Stomach (tissue), 9 donors: ENCODE data around the gene IGF2BP1. TPM values are rescaled to one million over a fixed set of nuclear protein-coding genes. Genes with fewer than 3 reads are reported as not detected.
A peak's percentile ranks its signal among the peaks of the same experiment; 100 is the strongest.
"Not testable (repeated sequence)": the region's sequence is repeated elsewhere in the genome, so short reads cannot be mapped to it uniquely, and the experiment has no call there.

Experiments
- DNase-seq, 2 donors: peaks; one replicate each; pipeline versions ENCODE4 v3.0.0 to v3.0.0-alpha.2; 2013 to 2019
- H3K27ac ChIP-seq, 5 donors: fragments of 200-600 bp in 4 of 5; sonication (generic) in 4 of 5; one replicate each; pipeline ENCODE4 v1.5.1; 2013 to 2019; ENCODE audit warnings: mild to moderate bottlenecking in 1 of 5, moderate library complexity in 1 of 5
- H3K27me3 ChIP-seq, 3 donors: fragments of 200-600 bp; sonication (generic); one replicate each; pipeline ENCODE4 v1.5.1; 2017 to 2019; ENCODE audit warnings: mixed run types in 1 of 3
- H3K36me3 ChIP-seq, 4 donors: fragments of 200-600 bp; sonication (generic); 1 replicate in 3 of 4; 2 replicates in 1 of 4; pipeline ENCODE4 v1.5.1; 2016 to 2019
- H3K4me1 ChIP-seq, 4 donors: fragments of 200-600 bp; sonication (generic); one replicate each; pipeline ENCODE4 v1.5.1; 2016 to 2019
- H3K4me3 ChIP-seq, 4 donors: fragments of 200-600 bp; sonication (generic) in 3 of 4; one replicate each; pipeline ENCODE4 v1.5.1; 2016 to 2019; ENCODE audit warnings: mild to moderate bottlenecking in 1 of 4
- H3K9me3 ChIP-seq, 4 donors: fragments of 200-600 bp; sonication (generic); one replicate each; pipeline ENCODE4 v1.5.1; 2016 to 2019
- EP300 ChIP-seq: sonication (generic); formaldehyde crosslinking; IDR thresholded peaks from one replicate; pipeline ENCODE4 v1.6.1; 2017; ENCODE audit warnings: antibody characterized with exemption
- POLR2A ChIP-seq, 4 donors: fragments of 450-650 bp; IDR thresholded peaks; one replicate each; pipeline ENCODE4 v1.6.1; 2016; ENCODE audit warnings: antibody characterized with exemption in 4 of 4, control low read depth in 2 of 4, mild to moderate bottlenecking in 1 of 4, moderate library complexity in 1 of 4
- POLR2AphosphoS5 ChIP-seq, 3 donors: sonication (generic); formaldehyde crosslinking; IDR thresholded peaks; one replicate each; pipeline ENCODE4 v1.6.1; 2016; ENCODE audit warnings: antibody characterized with exemption in 3 of 3
- WGBS, 5 donors: extraction: QIAGEN DNeasy Blood & Tissue Kit in 3 of 5; methylation state at CpG; one replicate each; pipeline versions ENCODE4 v1.1.5 to v1.1.7; 2013 to 2018; 5-methylcytosine and 5-hydroxymethylcytosine counted together
- intact Hi-C: fragments of 100-400 bp; cut with DNase I; formaldehyde crosslinking; loops from one replicate; pipeline ENCODE4 v1.15.1; 2023; ENCODE audit warnings: low total_unique reads
- polyA plus RNA-seq, 3 donors: library from polyadenylated mRNA; stranded (reverse); fragments of 200-250 nt; gene quantifications; one replicate each; pipeline ENCODE4 v1.2.3, GENCODE V29; 2013
- total RNA-seq, 5 donors: library from RNA; depleted of rRNA; stranded (reverse); fragments of >200 nt; gene quantifications; one replicate each; pipeline versions ENCODE4 v1.1.0 to v1.2.3, GENCODE V29; 2014 to 2016
- TF ChIP-seq, protein P1 (sequence below), 7 experiments: fragments of 450-650 bp in 4 of 7; fragments of 200-600 bp in 3 of 7; sonication (generic) in 3 of 7; IDR thresholded peaks; one replicate each; pipeline ENCODE4 v1.5.1; 2016 to 2019; ENCODE audit warnings: antibody characterized with exemption in 7 of 7, control low read depth in 2 of 7, mild to moderate bottlenecking in 1 of 7
- donor health status: healthy with polysubstance abuse.
- donor health status: Bipolar disorder and iron deficiency.
- donor health status: healthy.

Gene IGF2BP1
- total and polyA plus RNA-seq, 8 donors, result under 0.01 to 1.8 TPM; not detected in 6

- WGBS, 5 donors, result 30 to 56% (median 36%) methylated on average over 5 of the region's 5 CpGs
- TF ChIP-seq POLR2A (IDR thresholded peaks at IDR 0.05), result no peak
- TF ChIP-seq, protein P1, sequence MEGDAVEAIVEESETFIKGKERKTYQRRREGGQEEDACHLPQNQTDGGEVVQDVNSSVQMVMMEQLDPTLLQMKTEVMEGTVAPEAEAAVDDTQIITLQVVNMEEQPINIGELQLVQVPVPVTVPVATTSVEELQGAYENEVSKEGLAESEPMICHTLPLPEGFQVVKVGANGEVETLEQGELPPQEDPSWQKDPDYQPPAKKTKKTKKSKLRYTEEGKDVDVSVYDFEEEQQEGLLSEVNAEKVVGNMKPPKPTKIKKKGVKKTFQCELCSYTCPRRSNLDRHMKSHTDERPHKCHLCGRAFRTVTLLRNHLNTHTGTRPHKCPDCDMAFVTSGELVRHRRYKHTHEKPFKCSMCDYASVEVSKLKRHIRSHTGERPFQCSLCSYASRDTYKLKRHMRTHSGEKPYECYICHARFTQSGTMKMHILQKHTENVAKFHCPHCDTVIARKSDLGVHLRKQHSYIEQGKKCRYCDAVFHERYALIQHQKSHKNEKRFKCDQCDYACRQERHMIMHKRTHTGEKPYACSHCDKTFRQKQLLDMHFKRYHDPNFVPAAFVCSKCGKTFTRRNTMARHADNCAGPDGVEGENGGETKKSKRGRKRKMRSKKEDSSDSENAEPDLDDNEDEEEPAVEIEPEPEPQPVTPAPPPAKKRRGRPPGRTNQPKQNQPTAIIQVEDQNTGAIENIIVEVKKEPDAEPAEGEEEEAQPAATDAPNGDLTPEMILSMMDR (IDR thresholded peaks at IDR 0.05), result no peak
- TF ChIP-seq POLR2AphosphoS5 (IDR thresholded peaks at IDR 0.05), result no peak
- TF ChIP-seq EP300, result no peak
- Histone ChIP-seq H3K4me3 (no peak overlapping the region), H3K9me3 (no peaks in the 10 kb centered on the region), H3K27ac (no peak overlapping the region), H3K27me3 (peaks cover 0 to 59% (median 14%) of the 10 kb centered on the region in 3 donors), H3K4me1 (peaks cover 0 to 10% (median 8%) of the 10 kb centered on the region in 4 donors), H3K36me3 (no peaks in the 10 kb centered on the region)
- peak in 1 of 2 donors; percentile 26 for DNase-seq
- intact Hi-C loops, result loop anchor here (10.0 kb wide), 1 partner anchor 136 kb away; no protein-coding TSS in a partner anchor
These were observed 24.0 kb downstream of the IGF2BP1 start for GRCh38 chr17:49021095-49021767.

- WGBS, 5 donors, result 87 to 96% (median 94%) methylated on average over 2 of the region's 2 CpGs
- H3K27ac ChIP-seq, result no peak overlapping the region
These were observed 24.6 kb downstream of the IGF2BP1 start for GRCh38 chr17:49021768-49022103.

GRCh38 chr17:49022391-49022941 lies 25.3 kb downstream of the IGF2BP1 start:
- H3K4me1 ChIP-seq, result no peaks in the 10 kb centered on the region
- H3K27me3 ChIP-seq, result peaks cover 0 to 54% (median 6%) of the 10 kb centered on the region in 3 donors

More at GRCh38 chr17:49021768-49022103, 24.6 kb downstream of the IGF2BP1 start:
- H3K9me3 ChIP-seq, result no peaks in the 10 kb centered on the region
- H3K4me3 ChIP-seq, result no peak overlapping the region
- peaks cover 0 to 5% (median 3%) of the 10 kb centered on the region in 4 donors for H3K4me1 ChIP-seq
- no peaks in the 10 kb centered on the region for H3K36me3 ChIP-seq
- intact Hi-C loops, result loop anchor here (10.0 kb wide), 1 partner anchor 137 kb away; no protein-coding TSS in a partner anchor
- TF ChIP-seq POLR2A (IDR thresholded peaks at IDR 0.05), result no peak
- no peak for TF ChIP-seq POLR2AphosphoS5 (IDR thresholded peaks at IDR 0.05)
- TF ChIP-seq, protein P1 (IDR thresholded peaks at IDR 0.05), result no peak
- TF ChIP-seq EP300, result no peak
- peaks cover 0 to 59% (median 9%) of the 10 kb centered on the region in 3 donors for H3K27me3 ChIP-seq
- no peak for DNase-seq

GRCh38 chr17:49024523-49024922 lies 27.3 kb downstream of the IGF2BP1 start:
- no peaks in the 10 kb centered on the region for H3K4me1 ChIP-seq
- intact Hi-C loops, result loop anchor here (10.0 kb wide), 1 partner anchor 140 kb away; no protein-coding TSS in a partner anchor
- 31 to 41% (median 34%) methylated on average over 3 of the region's 3 CpGs for WGBS, 5 donors
- no peaks in the 10 kb centered on the region for H3K36me3 ChIP-seq
- H3K27ac ChIP-seq, result no peak overlapping the region
- no peak for TF ChIP-seq POLR2A (IDR thresholded peaks at IDR 0.05)
- no peak for TF ChIP-seq EP300
- TF ChIP-seq POLR2AphosphoS5 (IDR thresholded peaks at IDR 0.05), result no peak
- TF ChIP-seq, protein P1 (IDR thresholded peaks at IDR 0.05), result no peak
- H3K27me3 ChIP-seq, result peaks cover 0 to 41% (median 4%) of the 10 kb centered on the region in 3 donors
- H3K4me3 ChIP-seq, result no peak overlapping the region
- no peaks in the 10 kb centered on the region for H3K9me3 ChIP-seq
- no peak for DNase-seq

More at GRCh38 chr17:49022391-49022941, 25.3 kb downstream of the IGF2BP1 start:
- H3K9me3 ChIP-seq, result no peaks in the 10 kb centered on the region
- peak in 1 of 2 donors; percentile 63 for DNase-seq
- WGBS, 5 donors, result 52 to 73% (median 55%) methylated on average over 6 of the region's 6 CpGs
- TF ChIP-seq EP300 (no peak), POLR2A (IDR thresholded peaks at IDR 0.05) (no peak), POLR2AphosphoS5 (IDR thresholded peaks at IDR 0.05) (no peak)
- TF ChIP-seq, protein P1 (IDR thresholded peaks at IDR 0.05), result no peak
- H3K4me3 ChIP-seq, result no peak overlapping the region
- no peaks in the 10 kb centered on the region for H3K36me3 ChIP-seq
- intact Hi-C loops, result loop anchor here (10.0 kb wide), 1 partner anchor 138 kb away; no protein-coding TSS in a partner anchor
- H3K27ac ChIP-seq, result no peak overlapping the region

GRCh38 chr17:49026447-49026846 lies 29.3 kb downstream of the IGF2BP1 start:
- intact Hi-C loops, result loop anchor here (10.0 kb wide), 1 partner anchor 142 kb away; no protein-coding TSS in a partner anchor
- H3K27ac ChIP-seq, result not testable (repeated sequence)

More at GRCh38 chr17:49026447-49026846, 29.3 kb downstream of the IGF2BP1 start:
- WGBS, 5 donors, result 82 to 94% (median 85%) methylated on average over 4 of the region's 4 CpGs
- H3K27me3 ChIP-seq, result peaks cover 0 to 30% (median 4%) of the 10 kb centered on the region in 3 donors
- H3K4me1 ChIP-seq, H3K9me3 ChIP-seq, H3K4me3 ChIP-seq, H3K36me3 ChIP-seq, DNase-seq: not testable (repeated sequence)
